H1 (cell line): ENCODE measurements around the gene TSKS. TPM values are rescaled to one million over a fixed set of nuclear protein-coding genes. Genes with fewer than 3 reads are reported as not detected.

Experiments
- CTCF ChIA-PET: fragments of 300-600 bp; sonication (Branson Sonifier 250); formaldehyde crosslinking; loops from one replicate; lab custom pipeline; 2021; ENCODE audit not compliant: partially characterized antibody; lab: Charles Lee
- POLR2A ChIA-PET: fragments of 300-600 bp; sonication (Branson Sonifier 250); formaldehyde crosslinking; loops from one replicate; lab custom pipeline; 2021; ENCODE audit warnings: inconsistent platforms; ENCODE audit not compliant: partially characterized antibody; lab: Charles Lee
- DNase-seq, 2 experiments: peaks; one replicate each; pipeline versions ENCODE4 v3.0.0 to v3.0.0-alpha.2; 2010 to 2022; ENCODE audit warnings: low spot score in 2 of 2, low read depth in 1 of 2, mixed read lengths in 1 of 2
- FAIRE-seq: peaks from 2 replicates; lab custom pipeline; 2011; peaks lifted over from hg19 to GRCh38; lab: Jason Lieb, UNC
- H2AFZ ChIP-seq: 2 replicates; pipeline ENCODE4 v1.8.1; 2012; ENCODE audit warnings: low read length, inconsistent platforms
- H2AK5ac ChIP-seq: 2 replicates; pipeline ENCODE4 v1.6.1; 2013; ENCODE audit warnings: low read depth, low read length
- H2BK120ac ChIP-seq: replicated peaks from 2 replicates; pipeline ENCODE3; 2013; ENCODE audit warnings: low read depth, low read length, inconsistent platforms
- H2BK12ac ChIP-seq: 2 replicates; pipeline ENCODE4 v1.6.1; 2013; ENCODE audit warnings: low read depth, low read length
- H2BK15ac ChIP-seq: 2 replicates; pipeline ENCODE4 v1.6.1; 2013; ENCODE audit warnings: low read length
- H2BK20ac ChIP-seq: 2 replicates; pipeline ENCODE4 v1.6.1; 2013; ENCODE audit warnings: low read length
- H2BK5ac ChIP-seq: 2 replicates; pipeline ENCODE4 v1.6.1; 2013; ENCODE audit warnings: low read depth, low read length
- H3K14ac ChIP-seq: 2 replicates; pipeline ENCODE4 v1.6.1; 2013; ENCODE audit warnings: inconsistent platforms; ENCODE audit not compliant: insufficient read length
- H3K18ac ChIP-seq: 2 replicates; pipeline ENCODE4 v1.6.1; 2013; ENCODE audit warnings: low read length; ENCODE audit errors: extremely low read depth
- H3K23ac ChIP-seq: 2 replicates; pipeline ENCODE4 v1.6.1; 2013; ENCODE audit warnings: inconsistent platforms; ENCODE audit not compliant: insufficient read length
- H3K23me2 ChIP-seq: 2 replicates; pipeline ENCODE4 v1.6.1; 2013; ENCODE audit warnings: low read depth, low read length
- H3K27ac ChIP-seq: 2 replicates; pipeline ENCODE4 v1.6.1; 2011; ENCODE audit warnings: low read depth, low read length, inconsistent platforms
- H3K27me3 ChIP-seq, 4 experiments: replicated peaks in 1 of 4; 1 replicate in 1 of 4; 2 replicates in 3 of 4; pipeline versions ENCODE4 v1.6.1 to v1.8.1; 2011 to 2013; ENCODE audit warnings: low read length in 3 of 4, mild to moderate bottlenecking in 3 of 4, inconsistent platforms in 2 of 4, mixed read lengths in 2 of 4, moderate library complexity in 1 of 4; ENCODE audit not compliant: control insufficient read depth in 3 of 4, insufficient read depth in 3 of 4; ENCODE audit errors: extremely low read depth in 1 of 4
- H3K36me3 ChIP-seq, 4 experiments: 2 replicates each; pipeline versions ENCODE4 v1.6.1 to v1.8.1; 2011 to 2013; ENCODE audit warnings: mild to moderate bottlenecking in 4 of 4, low read length in 3 of 4, moderate library complexity in 2 of 4, control low read depth in 1 of 4, inconsistent platforms in 1 of 4; ENCODE audit not compliant: insufficient read depth in 4 of 4, control insufficient read depth in 2 of 4
- H3K4ac ChIP-seq: replicated peaks from 2 replicates; pipeline ENCODE3; 2013; ENCODE audit warnings: low read length, low read depth, mixed read lengths, inconsistent platforms; ENCODE audit not compliant: insufficient read length
- H3K4me1 ChIP-seq, 4 experiments: replicated peaks in 1 of 4; 1 replicate in 1 of 4; 2 replicates in 3 of 4; pipeline versions ENCODE4 v1.6.1 to v1.8.1; 2011 to 2013; ENCODE audit warnings: low read length in 3 of 4, inconsistent platforms in 2 of 4, mixed read lengths in 1 of 4; ENCODE audit not compliant: insufficient read depth in 4 of 4, control insufficient read depth in 3 of 4
- H3K4me2 ChIP-seq, 2 experiments: 2 replicates each; pipeline versions ENCODE4 v1.6.1 to v1.8.1; 2011 to 2013; ENCODE audit warnings: low read depth in 2 of 2, low read length in 2 of 2, control low read depth in 1 of 2, inconsistent platforms in 1 of 2, mild to moderate bottlenecking in 1 of 2; ENCODE audit not compliant: insufficient read depth in 1 of 2
- H3K4me3 ChIP-seq, 4 experiments: fragments of 200-600, 300-600 bp in 1 of 4; sonication (generic), shearing (Covaris generic), sonication (Bioruptor Twin) in 1 of 4; 2 replicates each; pipeline versions ENCODE4 v1.5.1 to v1.8.1; 2011 to 2016; ENCODE audit warnings: low read length in 4 of 4, low read depth in 3 of 4, control low read depth in 2 of 4, inconsistent platforms in 2 of 4, mild to moderate bottlenecking in 2 of 4, mixed read lengths in 1 of 4, moderate library complexity in 1 of 4; ENCODE audit not compliant: insufficient read depth in 2 of 4; ENCODE audit errors: extremely low read depth in 1 of 4
- H3K56ac ChIP-seq: replicated peaks from 2 replicates; pipeline ENCODE3; 2013; ENCODE audit warnings: low read depth, mild to moderate bottlenecking, mixed read lengths, low read length, inconsistent platforms; ENCODE audit not compliant: insufficient read length
- H3K79me1 ChIP-seq: 2 replicates; pipeline ENCODE4 v1.6.1; 2013; ENCODE audit warnings: low read depth, low read length, control low read depth
- H3K79me2 ChIP-seq, 2 experiments: 2 replicates each; pipeline versions ENCODE4 v1.6.1 to v1.8.1; 2012 to 2013; ENCODE audit warnings: low read length in 2 of 2, mild to moderate bottlenecking in 2 of 2, inconsistent platforms in 1 of 2; ENCODE audit not compliant: insufficient read depth in 2 of 2, control insufficient read depth in 1 of 2
- H3K9ac ChIP-seq, 4 experiments: replicated peaks in 1 of 4; 1 replicate in 1 of 4; 2 replicates in 3 of 4; pipeline versions ENCODE4 v1.6.1 to v1.8.1; 2011 to 2013; ENCODE audit warnings: low read depth in 3 of 4, low read length in 3 of 4, control low read depth in 2 of 4, mild to moderate bottlenecking in 2 of 4, moderate library complexity in 2 of 4, inconsistent platforms in 1 of 4; ENCODE audit errors: extremely low read depth in 1 of 4
- H3K9me3 ChIP-seq, 2 experiments: 2 replicates each; pipeline versions ENCODE4 v1.6.1 to v1.8.1; 2012 to 2013; ENCODE audit warnings: mild to moderate bottlenecking in 2 of 2, moderate library complexity in 2 of 2, control low read depth in 1 of 2, inconsistent platforms in 1 of 2, low read depth in 1 of 2, low read length in 1 of 2, mixed read lengths in 1 of 2; ENCODE audit not compliant: insufficient read depth in 2 of 2
- H4K20me1 ChIP-seq, 2 experiments: replicated peaks in 1 of 2; 2 replicates each; pipeline versions ENCODE3 to v1.8.1; 2011 to 2013; ENCODE audit warnings: inconsistent platforms in 2 of 2, low read length in 2 of 2, mild to moderate bottlenecking in 1 of 2; ENCODE audit not compliant: insufficient read depth in 2 of 2, control insufficient read depth in 1 of 2
- H4K5ac ChIP-seq: 2 replicates; pipeline ENCODE4 v1.6.1; 2013; ENCODE audit warnings: low read length, low read depth, mixed read lengths, inconsistent platforms; ENCODE audit not compliant: insufficient read length
- H4K8ac ChIP-seq: 2 replicates; pipeline ENCODE4 v1.8.0; 2013; ENCODE audit warnings: mild to moderate bottlenecking, moderate library complexity, low read length, inconsistent platforms; ENCODE audit not compliant: insufficient read depth; ENCODE audit errors: extremely low read depth
- H4K91ac ChIP-seq: replicated peaks from 2 replicates; pipeline ENCODE3; 2013; ENCODE audit warnings: low read length, mixed read lengths, inconsistent platforms; ENCODE audit not compliant: insufficient read length
- BACH1 ChIP-seq: IDR thresholded peaks from 2 replicates; pipeline ENCODE4 v1.6.1; 2012; ENCODE audit warnings: low read length, improper control_type of control experiment
- BCL11A ChIP-seq, 2 experiments: IDR thresholded peaks; one replicate each; pipeline ENCODE4 v1.6.1; 2011; ENCODE audit warnings: low read depth in 2 of 2, low read length in 2 of 2, mild to moderate bottlenecking in 2 of 2
- GTF2F1 ChIP-seq: IDR thresholded peaks from 2 replicates; pipeline ENCODE4 v1.6.1; 2012; ENCODE audit warnings: low read depth, low read length, improper control_type of control experiment, borderline replicate concordance
- PHF8 ChIP-seq: fragments of 200-600 bp; sonication (generic); conservative IDR thresholded peaks from 2 replicates; pipeline ENCODE4 v1.7.1; 2012; ENCODE audit warnings: low read depth, mild to moderate bottlenecking, inconsistent platforms, low read length, moderate library complexity
- RNF2 ChIP-seq: fragments of 200-900, 300-1000 bp; sonication (generic); IDR thresholded peaks from 2 replicates; pipeline ENCODE4 v1.7.1; 2016; ENCODE audit warnings: borderline replicate concordance, low read depth, mild to moderate bottlenecking, antibody characterized with exemption, low read length; ENCODE audit not compliant: poor library complexity, severe bottlenecking; ENCODE audit errors: missing control alignments
- SIN3A ChIP-seq, 2 experiments: IDR thresholded peaks in 1 of 2; conservative IDR thresholded peaks in 1 of 2; 2 replicates each; pipeline ENCODE4 v1.6.1; 2011 to 2012; ENCODE audit warnings: low read length in 2 of 2, improper control_type of control experiment in 1 of 2, low read depth in 1 of 2, mild to moderate bottlenecking in 1 of 2
- SUZ12 ChIP-seq: fragments of 200-600 bp; sonication (generic); IDR thresholded peaks from 2 replicates; pipeline ENCODE4 v1.6.1; 2012; ENCODE audit warnings: mild to moderate bottlenecking, inconsistent platforms, low read length, moderate library complexity, mixed read lengths
- TCF12 ChIP-seq: IDR thresholded peaks from 2 replicates; pipeline ENCODE4 v1.6.1; 2011; ENCODE audit warnings: low read depth, mild to moderate bottlenecking, low read length
- WGBS, 2 experiments: shearing (Covaris generic) in 1 of 2; methylation state at CpG; one replicate each; pipeline versions ENCODE4 v1.1.6 to v1.1.7; 2013 to 2015; ENCODE audit warnings: low lambda C conversion rate in 2 of 2, mixed read lengths in 2 of 2, inconsistent platforms in 1 of 2, low coverage in 1 of 2, missing lambda C conversion rate in 1 of 2; ENCODE audit not compliant: insufficient replicate concordance in 2 of 2, insufficient coverage in 1 of 2, insufficient read length in 1 of 2; ENCODE audit errors: extremely low coverage in 1 of 2, missing lambda C conversion rate in 1 of 2; 5-methylcytosine and 5-hydroxymethylcytosine counted together
- polyA plus RNA-seq, 7 experiments: library from polyadenylated mRNA; depleted of rRNA in 3 of 7; stranded (reverse) in 5 of 7; unstranded in 2 of 7; fragments of >200 nt in 5 of 7; fragments of 200-250 nt in 2 of 7; gene quantifications; 1 replicate in 5 of 7; 2 replicates in 1 of 7; 4 replicates in 1 of 7; pipeline versions ENCODE4 v1.2.1 to v1.2.3, GENCODE V29; 2011 to 2013; ENCODE audit warnings: missing spikeins in 2 of 7, mixed read lengths in 2 of 7
- total RNA-seq: library from RNA; stranded (reverse); fragmentation: NEBNext Ultra II Directional; extraction: Animal tissue kit (Norgen Biotek cat#: 25700); gene quantifications from 2 replicates; pipeline ENCODE4 v1.2.1, GENCODE V29; 2021
- TF ChIP-seq, protein P1 (sequence below): IDR thresholded peaks from 2 replicates; pipeline ENCODE4 v1.6.1; 2012; ENCODE audit warnings: low read length, inconsistent platforms
- TF ChIP-seq, protein P2 (sequence below): IDR thresholded peaks from 2 replicates; pipeline ENCODE4 v1.6.1; 2011; ENCODE audit warnings: low read length, improper control_type of control experiment

The TSKS gene
- total and polyA plus RNA-seq, 2 of the 8 experiments (the other 6 are each of a cell fraction or from before 2014, with no cell fraction given), result 0.21 TPM; not detected in 1

DNA sequence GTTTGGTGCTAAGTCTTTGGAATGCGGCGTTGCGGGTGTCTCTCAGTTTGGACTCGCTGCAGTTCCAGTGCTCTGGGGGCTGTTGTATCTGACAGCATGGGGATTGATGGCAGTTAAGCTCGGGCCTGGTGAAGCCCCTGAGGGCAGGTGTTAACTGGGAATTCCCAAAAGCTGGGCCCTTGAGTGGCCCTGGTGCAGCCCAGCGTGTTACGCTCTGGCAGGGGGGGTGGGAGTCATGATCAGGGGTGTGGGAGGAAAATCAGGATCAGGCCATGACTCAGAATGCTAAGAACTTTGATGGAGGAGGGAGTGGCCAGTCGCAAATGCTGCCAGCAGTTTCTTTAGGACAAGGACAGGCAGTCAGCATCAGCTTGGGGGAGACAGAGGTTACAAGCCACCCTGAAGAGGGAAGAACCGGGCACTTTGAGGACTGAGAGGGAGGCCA, 23.3 kb upstream of the TSKS start:
- H3K9me3 ChIP-seq, result no peaks in the 10 kb centered on the region
- no peak overlapping the region for H4K91ac ChIP-seq
- H3K9ac ChIP-seq, result no peak overlapping the region
- no peak for DNase-seq
- H3K14ac ChIP-seq, result no peak overlapping the region
- H3K4me3 ChIP-seq, result no peak overlapping the region
- H3K23ac ChIP-seq, result no peak overlapping the region
- no peak for FAIRE-seq
- no peak overlapping the region for H2BK12ac ChIP-seq
- H2BK20ac ChIP-seq, result no peak overlapping the region
- no peak overlapping the region for H4K8ac ChIP-seq
- peaks cover 2 to 23% (median 10%) of the 10 kb centered on the region in 4 experiments; a peak in 6 of 8 replicates for H3K36me3 ChIP-seq
- no peak overlapping the region for H3K18ac ChIP-seq
- H3K23me2 ChIP-seq, result no peaks in the 10 kb centered on the region; the same call in 1 of the 2 replicates
- 93% methylated on average over 9 of the region's 9 CpGs; no CpG with 5 or more reads in 1 of the 2 experiments for WGBS, 2 experiments
- H4K5ac ChIP-seq, result no peak overlapping the region
- no peak overlapping the region for H3K4me2 ChIP-seq
- no peak overlapping the region for H3K56ac ChIP-seq
- no peak overlapping the region for H2AFZ ChIP-seq
- no peaks in the 10 kb centered on the region for H3K4me1 ChIP-seq
- no peak overlapping the region for H3K4ac ChIP-seq
- no peak overlapping the region for H2BK120ac ChIP-seq
- peaks cover 0 to 6% of the 10 kb centered on the region in 2 experiments for H4K20me1 ChIP-seq
- H3K27ac ChIP-seq, result no peak overlapping the region
- H2BK5ac ChIP-seq, result no peak overlapping the region
- peaks cover 7% of the 10 kb centered on the region for H3K79me1 ChIP-seq
- CTCF ChIA-PET, result interaction anchor here (0.5 to 2.4 kb wide), 7 partner anchors 9 to 161 kb away, joined by 3 to 5 read pairs (median 4); no protein-coding TSS in a partner anchor
- H2AK5ac ChIP-seq, result no peak overlapping the region
- H3K79me2 ChIP-seq, result no peaks in the 10 kb centered on the region; a peak in 1 of 4 replicates
- no peaks in the 10 kb centered on the region for H3K27me3 ChIP-seq
- no peak overlapping the region for H2BK15ac ChIP-seq
- POLR2A ChIA-PET, result interaction anchor here (1.1 to 1.8 kb wide), 3 partner anchors 11 to 33 kb away, joined by 3 to 7 read pairs (median 5); no protein-coding TSS in a partner anchor
- TF ChIP-seq BACH1 (no peak), SIN3A (conservative IDR thresholded peaks at IDR 0.05 in 1 of 2, IDR thresholded peaks at IDR 0.05 in 1 of 2; ENCODE audit: low read depth in 1 of 2, low read length in 2 of 2) (no peak), GTF2F1 (no peak), SUZ12 (no peak), RNF2 (no peak), TCF12 (no peak), PHF8 (no peak), BCL11A (IDR thresholded peaks at IDR 0.05; ENCODE audit: low read depth in 2 of 2, low read length in 2 of 2) (no peak)
- TF ChIP-seq, protein P1, sequence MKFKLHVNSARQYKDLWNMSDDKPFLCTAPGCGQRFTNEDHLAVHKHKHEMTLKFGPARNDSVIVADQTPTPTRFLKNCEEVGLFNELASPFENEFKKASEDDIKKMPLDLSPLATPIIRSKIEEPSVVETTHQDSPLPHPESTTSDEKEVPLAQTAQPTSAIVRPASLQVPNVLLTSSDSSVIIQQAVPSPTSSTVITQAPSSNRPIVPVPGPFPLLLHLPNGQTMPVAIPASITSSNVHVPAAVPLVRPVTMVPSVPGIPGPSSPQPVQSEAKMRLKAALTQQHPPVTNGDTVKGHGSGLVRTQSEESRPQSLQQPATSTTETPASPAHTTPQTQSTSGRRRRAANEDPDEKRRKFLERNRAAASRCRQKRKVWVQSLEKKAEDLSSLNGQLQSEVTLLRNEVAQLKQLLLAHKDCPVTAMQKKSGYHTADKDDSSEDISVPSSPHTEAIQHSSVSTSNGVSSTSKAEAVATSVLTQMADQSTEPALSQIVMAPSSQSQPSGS, result no peak
- TF ChIP-seq, protein P2, sequence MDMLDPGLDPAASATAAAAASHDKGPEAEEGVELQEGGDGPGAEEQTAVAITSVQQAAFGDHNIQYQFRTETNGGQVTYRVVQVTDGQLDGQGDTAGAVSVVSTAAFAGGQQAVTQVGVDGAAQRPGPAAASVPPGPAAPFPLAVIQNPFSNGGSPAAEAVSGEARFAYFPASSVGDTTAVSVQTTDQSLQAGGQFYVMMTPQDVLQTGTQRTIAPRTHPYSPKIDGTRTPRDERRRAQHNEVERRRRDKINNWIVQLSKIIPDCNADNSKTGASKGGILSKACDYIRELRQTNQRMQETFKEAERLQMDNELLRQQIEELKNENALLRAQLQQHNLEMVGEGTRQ, result no peak
